Measurements from ENCODE around the gene IL20RA.

DNA sequence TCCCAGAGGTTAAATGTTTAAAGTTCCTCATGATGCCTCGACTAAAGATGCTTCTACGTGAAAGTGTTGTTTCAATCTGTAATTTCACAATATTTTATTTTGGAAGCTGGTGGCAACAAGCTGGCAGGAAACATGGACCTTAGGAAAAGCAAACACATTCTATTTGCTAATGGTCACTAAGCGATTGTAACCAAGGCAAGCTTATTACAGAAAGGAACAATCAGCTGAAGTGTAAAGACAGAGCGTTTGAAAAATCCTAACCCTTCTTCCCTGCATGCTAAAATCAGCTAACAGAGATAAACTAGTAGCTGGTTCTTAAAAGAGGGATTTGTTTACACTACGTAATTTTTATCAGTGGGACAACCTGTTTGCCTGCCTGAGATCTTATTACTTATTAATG, 50.0 kb downstream of the IL20RA start:
- TF ChIP-seq, protein P1, sequence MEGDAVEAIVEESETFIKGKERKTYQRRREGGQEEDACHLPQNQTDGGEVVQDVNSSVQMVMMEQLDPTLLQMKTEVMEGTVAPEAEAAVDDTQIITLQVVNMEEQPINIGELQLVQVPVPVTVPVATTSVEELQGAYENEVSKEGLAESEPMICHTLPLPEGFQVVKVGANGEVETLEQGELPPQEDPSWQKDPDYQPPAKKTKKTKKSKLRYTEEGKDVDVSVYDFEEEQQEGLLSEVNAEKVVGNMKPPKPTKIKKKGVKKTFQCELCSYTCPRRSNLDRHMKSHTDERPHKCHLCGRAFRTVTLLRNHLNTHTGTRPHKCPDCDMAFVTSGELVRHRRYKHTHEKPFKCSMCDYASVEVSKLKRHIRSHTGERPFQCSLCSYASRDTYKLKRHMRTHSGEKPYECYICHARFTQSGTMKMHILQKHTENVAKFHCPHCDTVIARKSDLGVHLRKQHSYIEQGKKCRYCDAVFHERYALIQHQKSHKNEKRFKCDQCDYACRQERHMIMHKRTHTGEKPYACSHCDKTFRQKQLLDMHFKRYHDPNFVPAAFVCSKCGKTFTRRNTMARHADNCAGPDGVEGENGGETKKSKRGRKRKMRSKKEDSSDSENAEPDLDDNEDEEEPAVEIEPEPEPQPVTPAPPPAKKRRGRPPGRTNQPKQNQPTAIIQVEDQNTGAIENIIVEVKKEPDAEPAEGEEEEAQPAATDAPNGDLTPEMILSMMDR (conservative IDR thresholded peaks at IDR 0.05), result no peak
- no peak for TF ChIP-seq ZFX (IDR thresholded peaks at IDR 0.05)

Measured in C4-2B (cell line).